AG09319 (cell line): ENCODE results near the gene ART5.
"Not testable (repeated sequence)": the region's sequence is repeated elsewhere in the genome, so short reads cannot be mapped to it uniquely, and the experiment has no call there.

Experiments used
- DNase-seq: peaks from one replicate; pipeline ENCODE4 v3.0.0-alpha.2; 2010; ENCODE audit warnings: low read depth; ENCODE audit errors: extremely low read depth
- TF ChIP-seq, protein P1 (sequence below): IDR thresholded peaks from 2 replicates; pipeline ENCODE4 v1.5.1; 2011; ENCODE audit warnings: low read depth, mild to moderate bottlenecking, inconsistent platforms, low read length, moderate library complexity

The ART5 gene

DNA sequence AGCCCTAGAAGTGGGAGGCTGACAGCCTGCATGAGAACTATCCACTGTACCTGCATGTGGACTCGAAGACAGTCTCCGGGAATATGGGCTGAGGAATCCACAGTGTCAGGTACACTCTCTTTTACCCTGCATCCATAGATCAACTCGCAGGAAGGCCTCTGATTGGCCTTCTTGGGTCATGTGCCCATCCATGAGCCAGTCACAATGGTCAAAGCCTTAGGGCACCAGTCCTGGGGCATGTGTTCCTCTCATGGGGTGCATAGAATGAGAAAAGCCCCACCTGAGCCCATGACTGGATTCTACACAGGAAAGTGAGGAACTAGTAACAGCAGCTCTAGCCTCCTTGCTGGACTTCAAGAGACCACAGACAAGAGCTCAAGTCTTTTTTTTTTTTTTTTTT, 13.8 kb upstream of the ART5 start:
- TF ChIP-seq, protein P1, sequence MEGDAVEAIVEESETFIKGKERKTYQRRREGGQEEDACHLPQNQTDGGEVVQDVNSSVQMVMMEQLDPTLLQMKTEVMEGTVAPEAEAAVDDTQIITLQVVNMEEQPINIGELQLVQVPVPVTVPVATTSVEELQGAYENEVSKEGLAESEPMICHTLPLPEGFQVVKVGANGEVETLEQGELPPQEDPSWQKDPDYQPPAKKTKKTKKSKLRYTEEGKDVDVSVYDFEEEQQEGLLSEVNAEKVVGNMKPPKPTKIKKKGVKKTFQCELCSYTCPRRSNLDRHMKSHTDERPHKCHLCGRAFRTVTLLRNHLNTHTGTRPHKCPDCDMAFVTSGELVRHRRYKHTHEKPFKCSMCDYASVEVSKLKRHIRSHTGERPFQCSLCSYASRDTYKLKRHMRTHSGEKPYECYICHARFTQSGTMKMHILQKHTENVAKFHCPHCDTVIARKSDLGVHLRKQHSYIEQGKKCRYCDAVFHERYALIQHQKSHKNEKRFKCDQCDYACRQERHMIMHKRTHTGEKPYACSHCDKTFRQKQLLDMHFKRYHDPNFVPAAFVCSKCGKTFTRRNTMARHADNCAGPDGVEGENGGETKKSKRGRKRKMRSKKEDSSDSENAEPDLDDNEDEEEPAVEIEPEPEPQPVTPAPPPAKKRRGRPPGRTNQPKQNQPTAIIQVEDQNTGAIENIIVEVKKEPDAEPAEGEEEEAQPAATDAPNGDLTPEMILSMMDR: no peak
- no peak for DNase-seq

DNA sequence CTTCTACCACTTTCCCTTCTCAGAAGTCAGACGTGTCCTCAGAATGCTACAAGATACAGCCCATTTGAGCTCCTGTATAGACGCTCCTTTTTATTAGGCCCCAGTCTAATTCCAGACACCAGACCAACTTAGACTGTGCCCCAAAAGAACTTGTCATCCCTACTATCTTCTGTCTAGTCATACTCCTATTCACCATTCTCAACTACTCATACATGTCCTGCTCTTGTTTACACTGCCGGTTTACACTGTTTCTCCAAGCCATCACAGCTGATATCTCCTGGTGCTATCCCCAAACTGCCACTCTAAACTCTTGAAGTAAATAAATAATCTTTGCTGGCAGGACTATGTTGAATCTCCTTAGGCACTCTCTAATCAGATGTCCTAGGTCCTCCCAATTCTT, 10.7 kb upstream of the ART5 start:
- DNase-seq: not testable (repeated sequence)

DNA sequence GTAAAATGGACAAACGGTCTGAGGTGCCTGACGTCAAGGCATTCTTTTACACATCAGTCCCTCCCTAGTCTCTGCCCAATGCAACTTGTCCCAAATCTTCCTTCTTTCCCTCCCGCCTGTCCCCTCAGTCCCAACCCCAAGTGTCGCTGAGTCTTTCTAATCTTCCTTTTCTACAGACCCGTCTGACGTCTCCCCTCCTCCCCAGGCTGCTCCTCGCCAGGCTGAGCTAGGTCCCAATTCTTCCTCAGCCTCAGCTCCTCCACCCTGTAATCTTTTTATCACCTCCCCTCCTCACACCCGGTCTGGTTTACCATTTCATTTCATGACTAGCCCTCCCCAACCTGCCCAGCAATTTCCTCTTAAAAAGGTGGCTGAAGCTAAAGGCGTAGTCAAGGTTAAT, 7.6 kb upstream of the ART5 start:
- not testable (repeated sequence) for DNase-seq

DNA sequence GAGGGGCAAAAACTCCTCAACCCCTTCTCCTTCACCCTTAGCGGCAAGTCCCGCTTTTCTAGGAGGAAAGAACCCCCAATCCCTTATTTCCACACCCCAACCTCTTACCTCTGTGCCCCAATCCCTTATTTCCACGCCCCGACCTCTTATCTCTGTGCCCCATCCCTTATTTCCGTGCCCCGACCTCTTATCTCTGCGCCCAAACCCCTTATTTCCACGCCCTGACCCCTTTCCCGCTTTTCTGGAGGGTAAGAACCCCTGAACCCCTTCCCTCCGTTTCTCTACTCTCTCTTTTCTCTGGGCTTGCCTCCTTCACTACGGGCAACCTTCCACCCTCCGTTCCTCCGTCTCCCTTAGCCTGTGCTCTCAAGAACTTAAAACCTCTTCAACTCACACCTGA, 7.1 kb upstream of the ART5 start:
- DNase-seq: not testable (repeated sequence)

DNA sequence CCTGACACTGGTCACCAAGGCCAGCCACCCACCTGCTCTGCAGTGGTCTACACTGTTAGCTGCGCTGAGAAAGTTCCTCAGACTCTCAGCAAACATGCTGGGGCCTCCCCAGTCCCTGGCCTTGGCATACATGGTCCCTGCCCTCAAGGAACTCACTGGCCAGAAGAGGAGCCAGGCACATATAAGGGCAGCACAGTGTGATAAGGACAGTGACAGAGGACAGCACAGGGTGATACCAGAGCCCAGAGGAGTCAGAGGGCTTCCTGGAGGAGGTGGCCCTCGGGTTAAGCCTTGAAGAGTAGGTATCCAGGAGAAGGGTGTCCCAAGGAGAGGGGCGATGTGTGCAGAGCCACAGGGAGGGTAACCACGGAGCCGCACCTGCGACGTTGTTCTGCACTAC, 3.8 kb upstream of the ART5 start:
- DNase-seq: no peak
- TF ChIP-seq, protein P1: no peak

DNA sequence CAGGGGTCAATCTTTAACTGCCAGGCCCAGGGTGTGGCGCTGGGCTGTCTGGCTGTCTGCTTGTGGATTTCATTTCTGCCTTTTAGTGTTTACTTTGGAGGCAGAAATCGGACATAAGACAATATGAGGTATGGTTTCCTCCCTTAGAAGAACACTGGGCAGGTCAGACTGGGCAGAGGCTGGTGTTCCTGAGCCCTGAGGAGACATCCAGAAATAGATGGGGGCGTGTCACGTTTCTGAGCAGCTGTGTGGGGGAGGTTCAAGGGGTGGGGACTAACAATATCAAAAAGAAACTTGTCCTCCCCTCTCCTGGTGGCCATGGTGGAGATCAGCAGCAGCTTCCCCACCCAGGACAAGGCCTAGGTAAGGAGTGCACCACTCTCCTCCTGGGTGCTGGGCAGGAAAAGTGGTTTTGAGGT, 3.0 kb upstream of the ART5 start, which contains the start of gene ART1:
Gene ART1 (plus strand): TSS at position 312 of the 419 bp plus-strand sequence. CDS start 14,086 bp downstream, outside the sequence.
- TF ChIP-seq, protein P1: no peak
- no peak for DNase-seq

DNA sequence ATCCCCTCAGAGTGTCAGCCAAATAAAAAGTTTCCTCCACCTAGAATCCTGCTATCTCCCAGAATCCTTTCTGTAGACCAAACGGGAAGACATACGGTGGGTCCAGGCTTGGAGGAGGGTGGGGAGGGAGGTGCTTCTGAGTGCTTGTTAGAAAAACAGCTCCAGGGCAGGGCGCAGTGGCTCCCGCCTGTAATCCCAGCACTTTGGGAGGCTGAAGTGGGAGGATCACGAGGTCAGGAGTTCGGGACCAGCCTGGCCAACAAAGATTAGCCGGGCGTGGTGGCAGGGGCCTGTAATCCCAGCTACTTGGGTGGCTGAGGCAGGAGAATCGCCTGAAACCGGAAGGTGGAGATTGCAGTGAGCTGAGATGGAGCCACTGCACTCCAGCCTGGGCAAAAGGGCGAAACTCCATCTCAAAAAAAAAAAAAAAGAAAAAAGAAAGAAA, 1.3 kb upstream of the ART5 start:
- not testable (repeated sequence) for DNase-seq

DNA sequence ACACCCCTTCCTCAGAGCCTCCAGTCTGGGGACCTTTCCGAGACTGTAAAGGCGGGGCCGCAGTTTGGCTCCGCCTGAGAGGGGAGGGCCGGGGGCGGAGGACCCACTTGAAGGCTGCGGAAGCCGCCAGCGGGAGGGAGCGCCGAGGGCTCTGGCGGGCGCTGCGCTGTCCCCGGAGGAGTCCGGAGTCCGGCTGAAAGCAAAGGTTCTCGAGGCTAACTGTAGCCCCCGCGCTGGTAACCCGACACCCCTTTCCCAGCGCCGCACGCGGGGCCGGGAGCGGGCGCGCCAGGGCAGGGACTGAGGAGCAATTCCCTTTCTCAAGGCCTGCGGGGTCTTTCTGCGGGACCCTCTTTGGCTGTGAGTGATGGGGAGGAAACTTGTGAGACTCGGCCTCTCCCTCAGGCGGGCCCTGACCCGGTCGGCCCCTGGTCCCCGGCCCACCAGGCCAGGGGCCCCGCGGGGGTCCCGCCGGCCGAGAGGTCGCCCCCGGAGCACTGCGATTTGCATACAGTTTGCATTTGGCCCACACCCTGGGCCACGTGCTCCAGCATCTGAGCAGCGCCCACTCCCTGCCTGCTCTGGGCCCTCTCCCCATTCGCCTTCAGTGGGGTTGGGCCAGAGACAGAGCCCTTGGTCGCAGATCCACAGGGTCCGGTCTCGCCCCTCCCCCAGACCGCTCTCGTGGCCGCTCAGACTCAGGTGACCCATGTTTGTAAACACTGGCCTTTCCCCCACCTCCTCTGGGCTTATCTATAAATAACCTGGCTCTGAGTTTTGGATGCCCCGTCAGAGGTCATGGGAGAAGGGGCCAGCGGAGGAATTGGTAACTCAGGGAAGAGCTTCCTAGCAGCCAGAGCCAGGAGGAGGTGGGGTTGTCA, 519 bp upstream of the ART5 start:
- DNase-seq: peak; percentile 23
- TF ChIP-seq, protein P1: no peak

DNA sequence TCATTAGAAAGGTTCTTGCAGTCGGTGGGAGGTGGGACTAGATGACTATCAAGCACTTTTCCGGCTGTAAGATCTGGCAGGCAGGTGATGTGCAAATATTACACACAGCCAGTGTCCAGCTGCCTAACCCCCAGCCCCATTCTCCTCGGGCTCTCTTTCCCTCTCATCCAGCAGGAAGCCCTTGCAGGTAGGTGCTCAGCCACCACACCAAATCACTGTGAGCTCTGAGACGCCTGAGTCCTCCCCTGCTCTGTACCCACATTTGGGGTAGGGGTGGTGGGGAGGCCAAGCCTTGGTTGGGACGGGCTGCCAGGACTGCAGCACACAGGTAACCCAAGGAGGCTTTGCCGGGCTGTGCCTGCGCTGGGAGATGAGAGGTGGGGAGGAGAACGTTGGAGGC, 601 bp downstream of the ART5 start:
- TF ChIP-seq, protein P1: no peak
- DNase-seq: no peak
